Cardiac septum (tissue), 1 donor: ENCODE measurements around the gene DLGAP3. TPM values are rescaled to one million over a fixed set of nuclear protein-coding genes. Genes with fewer than 3 reads are reported as not detected.

Experiments
- total RNA-seq: library from RNA; stranded (reverse); fragmentation: NEBNext Ultra II Directional; extraction: Animal tissue kit (Norgen Biotek cat#: 25700); gene quantifications from one replicate; pipeline ENCODE4 v1.2.1, GENCODE V29; 2021
- donor health status: DM: no; HTN: no; CAD: no.

Gene DLGAP3
- total RNA-seq, 1 donor from 2014 or later: 0.11 TPM

Other genes with a start within 250 kb of the DLGAP3 start
- gene GJB5, start 174.6 kb downstream of the DLGAP3 start, total RNA-seq: not detected
- not detected for gene GJB4, start 169.9 kb downstream of the DLGAP3 start, total RNA-seq
- gene GJB3, start 148.4 kb downstream of the DLGAP3 start, total RNA-seq: not detected
- gene GJA4, start 136.7 kb downstream of the DLGAP3 start, total RNA-seq: 34.7 TPM
- gene SMIM12, start 69.9 kb downstream of the DLGAP3 start, total RNA-seq: 49.4 TPM
- gene TMEM35B, start 55.7 kb upstream of the DLGAP3 start, total RNA-seq: 8.5 TPM
- 17.5 TPM for gene ZMYM6, start 102.3 kb upstream of the DLGAP3 start, total RNA-seq
- 6.9 TPM for gene ZMYM1, start 149.7 kb upstream of the DLGAP3 start, total RNA-seq